CD4-positive, alpha-beta T cell treated with Interleukin-2 at 100 ng/mL for 4 hours (primary cell): ENCODE results near the gene PA2G4.
"Not testable (repeated sequence)": the region's sequence is repeated elsewhere in the genome, so short reads cannot be mapped to it uniquely, and the experiment has no call there.

Experiments used
- DNase-seq: peaks from one replicate; pipeline ENCODE4 v3.0.0-alpha.2; 2020; ENCODE audit warnings: low spot score

Gene PA2G4

GRCh38 chr12:56104109-56104814, at the start of gene PA2G4:
Gene PA2G4, plus strand, starts transcription at chr12:56104559. Its CDS starts 179 bp downstream, at chr12:56104738.
- DNase-seq = peak; percentile 99

GRCh38 chr12:56059964-56060363, 44.4 kb upstream of the PA2G4 start:
- not testable (repeated sequence) for DNase-seq

- no peak for DNase-seq
Measured at GRCh38 chr12:56061982-56062381, 42.4 kb upstream of the PA2G4 start.

- DNase-seq = no peak
Measured at GRCh38 chr12:56062996-56063395, 41.4 kb upstream of the PA2G4 start.

- no peak for DNase-seq
Measured at GRCh38 chr12:56071648-56072047, 32.7 kb upstream of the PA2G4 start.

- no peak for DNase-seq
Measured at GRCh38 chr12:56074396-56074795, 30.0 kb upstream of the PA2G4 start.

- not testable (repeated sequence) for DNase-seq
Measured at GRCh38 chr12:56077966-56078365, 26.4 kb upstream of the PA2G4 start.

GRCh38 chr12:56078427-56078826, 25.9 kb upstream of the PA2G4 start:
- no peak for DNase-seq

- DNase-seq = peak; percentile 40
Measured at GRCh38 chr12:56078931-56079722, 25.2 kb upstream of the PA2G4 start.

- DNase-seq = peak; percentile 75
Measured at GRCh38 chr12:56079723-56080555, 24.4 kb upstream of the PA2G4 start, which contains the start of gene ERBB3. Gene ERBB3, plus strand, starts transcription at chr12:56080165. Its CDS starts 136 bp downstream, at chr12:56080301.

- no peak for DNase-seq
Measured at GRCh38 chr12:56080556-56081138, 23.7 kb upstream of the PA2G4 start.

- no peak for DNase-seq
Measured at GRCh38 chr12:56081393-56082347, 22.7 kb upstream of the PA2G4 start.

GRCh38 chr12:56082382-56082781, 22.0 kb upstream of the PA2G4 start:
- no peak for DNase-seq

GRCh38 chr12:56082967-56083366, 21.4 kb upstream of the PA2G4 start:
- DNase-seq = no peak

GRCh38 chr12:56084958-56085543, 19.3 kb upstream of the PA2G4 start:
- peak; percentile 22 for DNase-seq

GRCh38 chr12:56086096-56086495, 18.3 kb upstream of the PA2G4 start:
- DNase-seq = no peak

- no peak for DNase-seq
Measured at GRCh38 chr12:56086608-56087007, 17.8 kb upstream of the PA2G4 start.

- no peak for DNase-seq
Measured at GRCh38 chr12:56087220-56087619, 17.1 kb upstream of the PA2G4 start.

GRCh38 chr12:56097738-56098137, 6.6 kb upstream of the PA2G4 start:
- no peak for DNase-seq

GRCh38 chr12:56098592-56098991, 5.8 kb upstream of the PA2G4 start:
- no peak for DNase-seq
